OCI-LY3 (cell line): ENCODE data around the gene ASAP2.

ENCODE experiments used
- H2AFZ ChIP-seq: fragments of 200-600, 300-600 bp; shearing (Covaris generic); 2 replicates; pipeline ENCODE4 v1.6.0; 2014; ENCODE audit warnings: antibody characterized with exemption, low read depth, low read length
- H3K27ac ChIP-seq: fragments of 200-600, 300-600 bp; sonication (generic); 2 replicates; pipeline ENCODE4 v1.5.1; 2014; ENCODE audit warnings: mild to moderate bottlenecking, low read length, moderate library complexity, mixed read lengths
- H3K27me3 ChIP-seq: fragments of 200-600, 300-600 bp; sonication (generic); 2 replicates; pipeline ENCODE4 v1.6.1; 2014; ENCODE audit warnings: low read depth, low read length, mixed read lengths
- H3K36me3 ChIP-seq: fragments of 200-600, 300-600 bp; sonication (generic); replicated peaks from 2 replicates; pipeline ENCODE3; 2014; ENCODE audit warnings: low read depth, low read length, mixed read lengths
- H3K4me1 ChIP-seq: fragments of 300-600, 200-600 bp; sonication (generic); 2 replicates; pipeline ENCODE4 v1.6.1; 2014; ENCODE audit warnings: low read length, mixed read lengths
- H3K4me2 ChIP-seq: fragments of 200-600, 300-600 bp; sonication (generic); 2 replicates; pipeline ENCODE4 v1.6.1; 2014; ENCODE audit warnings: low read length, mixed read lengths
- H3K4me3 ChIP-seq: fragments of 300-600, 200-600 bp; sonication (generic); 2 replicates; pipeline ENCODE4 v1.5.1; 2014; ENCODE audit warnings: antibody characterized with exemption, mild to moderate bottlenecking, low read length, moderate library complexity
- H3K79me2 ChIP-seq: fragments of 300-600, 200-600 bp; shearing (Covaris generic); 2 replicates; pipeline ENCODE4 v1.6.1; 2014; ENCODE audit warnings: mild to moderate bottlenecking, low read length, mixed read lengths
- H3K9ac ChIP-seq: fragments of 300-600, 200-600 bp; shearing (Covaris generic); 2 replicates; pipeline ENCODE4 v1.6.0; 2014; ENCODE audit warnings: mild to moderate bottlenecking, low read length, moderate library complexity
- H3K9me3 ChIP-seq: fragments of 200-600, 300-600 bp; shearing (Covaris generic); 2 replicates; pipeline ENCODE4 v1.6.1; 2014; ENCODE audit warnings: low read length, mixed read lengths; ENCODE audit not compliant: insufficient read depth
- H4K20me1 ChIP-seq: fragments of 200-600, 300-600 bp; sonication (generic); 2 replicates; pipeline ENCODE4 v1.6.1; 2016; ENCODE audit warnings: low read length, mixed read lengths; ENCODE audit not compliant: insufficient read depth
- CTCF ChIP-seq: fragments of 200-600, 300-600 bp; sonication (generic); IDR thresholded peaks from 2 replicates; pipeline ENCODE4 v1.5.1; 2014; ENCODE audit warnings: antibody characterized with exemption, low read length, low read depth
- EZH2phosphoT487 ChIP-seq: fragments of 200-600 bp; shearing (Covaris generic); IDR thresholded peaks from 2 replicates; pipeline ENCODE4 v1.6.1; 2018; ENCODE audit warnings: antibody characterized with exemption, mixed run types, low read depth

The ASAP2 gene

DNA sequence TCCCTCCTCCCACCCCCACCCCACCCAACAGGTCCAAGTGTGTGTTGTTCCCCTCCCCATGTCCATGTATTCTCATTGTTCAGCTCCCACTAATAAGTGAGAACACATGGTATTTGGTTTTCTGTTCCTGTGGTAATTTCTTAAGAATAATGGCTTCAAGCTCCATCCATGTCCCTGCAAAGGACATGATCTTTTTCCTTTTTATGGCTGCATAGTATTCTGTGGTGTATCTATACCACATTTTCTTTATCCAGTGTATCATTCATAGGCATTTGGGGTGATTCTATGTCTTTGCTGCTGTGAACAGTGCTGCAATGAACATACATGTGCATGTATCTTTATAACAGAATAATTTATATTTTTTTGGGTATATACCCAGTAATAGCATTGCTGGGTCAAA, 12.3 kb upstream of the ASAP2 start:
- TF ChIP-seq CTCF (no peak), EZH2phosphoT487 (no peak)
- Histone ChIP-seq H3K79me2 (no peaks in the 10 kb centered on the region), H3K27ac (no peak overlapping the region), H3K9ac (no peak overlapping the region), H2AFZ (no peak overlapping the region), H3K4me2 (no peak overlapping the region), H3K4me3 (no peak overlapping the region), H3K9me3 (no peaks in the 10 kb centered on the region), H3K36me3 (no peaks in the 10 kb centered on the region), H4K20me1 (no peaks in the 10 kb centered on the region), H3K27me3 (peaks cover 21% of the 10 kb centered on the region; the same call in 1 of the 2 replicates), H3K4me1 (no peaks in the 10 kb centered on the region)

DNA sequence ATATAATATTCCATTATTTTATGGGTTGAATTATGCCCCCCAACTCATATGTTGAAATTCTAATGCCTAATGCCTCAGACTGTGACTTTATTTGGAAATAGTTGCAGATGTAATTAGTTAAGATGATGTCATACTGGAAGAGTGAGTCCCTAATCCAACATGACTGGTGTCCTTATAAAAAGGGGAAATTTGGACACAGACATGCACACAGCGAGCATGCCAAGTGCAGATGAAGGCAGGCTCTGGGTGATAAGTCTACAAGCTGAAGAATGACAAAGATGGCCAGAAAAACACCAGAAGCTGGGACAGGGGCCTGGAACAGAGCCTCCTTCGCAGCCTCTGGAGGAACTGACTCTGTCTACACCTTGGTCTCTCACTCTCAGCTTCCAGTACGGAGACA, 10.0 kb upstream of the ASAP2 start:
- TF ChIP-seq CTCF, result no peak
- no peak for TF ChIP-seq EZH2phosphoT487

DNA sequence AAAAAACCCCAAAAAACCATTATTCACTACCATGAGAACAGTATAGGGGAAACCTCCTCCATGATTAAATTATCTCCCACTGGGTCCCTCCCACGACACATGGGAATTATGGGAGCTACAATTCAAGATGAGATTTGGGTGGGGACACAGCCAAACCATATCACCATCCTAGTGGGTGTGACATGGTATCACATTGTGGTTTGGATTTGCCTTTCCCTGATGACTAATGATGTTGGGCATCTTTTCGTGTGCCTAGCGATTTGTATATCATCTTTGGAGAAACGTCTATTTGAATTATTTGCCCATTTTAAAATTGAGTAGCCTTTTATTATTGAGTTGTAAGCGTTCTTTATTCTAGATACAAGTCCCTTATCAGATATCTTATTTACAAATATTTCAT, 8.7 kb upstream of the ASAP2 start:
- H4K20me1 ChIP-seq, result no peaks in the 10 kb centered on the region
- H2AFZ ChIP-seq, result no peak overlapping the region
- no peak overlapping the region for H3K9ac ChIP-seq
- no peak overlapping the region for H3K27ac ChIP-seq
- no peak overlapping the region for H3K4me2 ChIP-seq
- H3K36me3 ChIP-seq, result no peaks in the 10 kb centered on the region
- no peak overlapping the region for H3K4me3 ChIP-seq
- H3K9me3 ChIP-seq, result no peaks in the 10 kb centered on the region
- no peaks in the 10 kb centered on the region for H3K79me2 ChIP-seq
- peaks cover 23% of the 10 kb centered on the region; the same call in 1 of the 2 replicates for H3K27me3 ChIP-seq
- H3K4me1 ChIP-seq, result no peaks in the 10 kb centered on the region
- TF ChIP-seq CTCF (no peak), EZH2phosphoT487 (no peak)

More for the DNA sequence above, 10.0 kb upstream of the ASAP2 start:
- Histone ChIP-seq H4K20me1 (no peaks in the 10 kb centered on the region), H3K27me3 (peaks cover 23% of the 10 kb centered on the region; the same call in 1 of the 2 replicates), H3K4me3 (no peak overlapping the region), H3K4me2 (no peak overlapping the region), H3K9me3 (no peaks in the 10 kb centered on the region), H3K36me3 (no peaks in the 10 kb centered on the region), H3K9ac (no peak overlapping the region), H3K4me1 (no peaks in the 10 kb centered on the region), H3K79me2 (no peaks in the 10 kb centered on the region), H2AFZ (no peak overlapping the region), H3K27ac (no peak overlapping the region)

- H4K20me1 ChIP-seq, result no peaks in the 10 kb centered on the region
- H3K9ac ChIP-seq, result no peak overlapping the region
- H3K4me1 ChIP-seq, result no peaks in the 10 kb centered on the region
- H2AFZ ChIP-seq, result no peak overlapping the region
- TF ChIP-seq EZH2phosphoT487, result no peak
- no peak for TF ChIP-seq CTCF
- H3K9me3 ChIP-seq, result no peaks in the 10 kb centered on the region
- peaks cover 23% of the 10 kb centered on the region; the same call in 1 of the 2 replicates for H3K27me3 ChIP-seq
- H3K4me2 ChIP-seq, result no peak overlapping the region
- no peaks in the 10 kb centered on the region for H3K36me3 ChIP-seq
- H3K79me2 ChIP-seq, result no peaks in the 10 kb centered on the region
- H3K4me3 ChIP-seq, result no peak overlapping the region
- no peak overlapping the region for H3K27ac ChIP-seq
Observed at GRCh38 chr2:9199716-9200632, 6.6 kb upstream of the ASAP2 start.
